RWPE2 (cell line): ENCODE results near the gene COL27A1.

Experiments
- ATAC-seq: fragments of 200-7000 bp; cut with Tn5 transposase; 3 replicates; pipeline ENCODE4 v1.9.1; 2021; ENCODE audit warnings: low read depth
- DNase-seq: peaks from one replicate; pipeline ENCODE4 v3.0.0-alpha.2; 2020; ENCODE audit warnings: low spot score
- H3K27ac ChIP-seq: fragments of 450-650 bp; 2 replicates; pipeline ENCODE4 v1.5.1; 2017; ENCODE audit warnings: mild to moderate bottlenecking; ENCODE audit not compliant: poor library complexity, severe bottlenecking
- H3K27me3 ChIP-seq: fragments of 250-450 bp; sonication (Bioruptor Pico); 2 replicates; pipeline ENCODE4 v1.5.1; 2021; ENCODE audit warnings: mild to moderate bottlenecking, moderate library complexity; ENCODE audit not compliant: insufficient read depth, poor library complexity, severe bottlenecking
- H3K36me3 ChIP-seq: fragments of 250-450 bp; sonication (Bioruptor Pico); 2 replicates; pipeline ENCODE4 v1.5.1; 2020; ENCODE audit warnings: low read depth, mild to moderate bottlenecking, moderate library complexity
- H3K4me1 ChIP-seq: fragments of 250-450 bp; sonication (Bioruptor Pico); 2 replicates; pipeline ENCODE4 v1.5.1; 2021; ENCODE audit warnings: mild to moderate bottlenecking, moderate library complexity; ENCODE audit not compliant: insufficient read depth, poor library complexity, severe bottlenecking
- H3K4me3 ChIP-seq: fragments of 250-450 bp; sonication (Bioruptor Pico); 2 replicates; pipeline ENCODE4 v1.5.1; 2021; ENCODE audit warnings: mild to moderate bottlenecking, moderate library complexity; ENCODE audit not compliant: severe bottlenecking
- H3K9me3 ChIP-seq: fragments of 250-450 bp; sonication (Bioruptor Pico); 2 replicates; pipeline ENCODE4 v1.5.1; 2021; ENCODE audit warnings: mild to moderate bottlenecking, moderate library complexity; ENCODE audit not compliant: severe bottlenecking
- TF ChIP-seq, protein P1 (sequence below): fragments of 450-650 bp; IDR thresholded peaks from one replicate; pipeline ENCODE4 v1.5.1; 2017; ENCODE audit warnings: mild to moderate bottlenecking, moderate library complexity; ENCODE audit not compliant: poor library complexity, severe bottlenecking

Gene COL27A1

GRCh38 chr9:114284316-114285060 lies 129.2 kb downstream of the COL27A1 start:
- Histone ChIP-seq H3K27me3 (no peaks in the 10 kb centered on the region), H3K27ac (no peak overlapping the region), H3K4me1 (peaks cover 38% of the 10 kb centered on the region), H3K36me3 (no peaks in the 10 kb centered on the region), H3K4me3 (no peak overlapping the region), H3K9me3 (no peaks in the 10 kb centered on the region)
- ATAC-seq (no peak), DNase-seq (peak; percentile 24)
- TF ChIP-seq, protein P1, sequence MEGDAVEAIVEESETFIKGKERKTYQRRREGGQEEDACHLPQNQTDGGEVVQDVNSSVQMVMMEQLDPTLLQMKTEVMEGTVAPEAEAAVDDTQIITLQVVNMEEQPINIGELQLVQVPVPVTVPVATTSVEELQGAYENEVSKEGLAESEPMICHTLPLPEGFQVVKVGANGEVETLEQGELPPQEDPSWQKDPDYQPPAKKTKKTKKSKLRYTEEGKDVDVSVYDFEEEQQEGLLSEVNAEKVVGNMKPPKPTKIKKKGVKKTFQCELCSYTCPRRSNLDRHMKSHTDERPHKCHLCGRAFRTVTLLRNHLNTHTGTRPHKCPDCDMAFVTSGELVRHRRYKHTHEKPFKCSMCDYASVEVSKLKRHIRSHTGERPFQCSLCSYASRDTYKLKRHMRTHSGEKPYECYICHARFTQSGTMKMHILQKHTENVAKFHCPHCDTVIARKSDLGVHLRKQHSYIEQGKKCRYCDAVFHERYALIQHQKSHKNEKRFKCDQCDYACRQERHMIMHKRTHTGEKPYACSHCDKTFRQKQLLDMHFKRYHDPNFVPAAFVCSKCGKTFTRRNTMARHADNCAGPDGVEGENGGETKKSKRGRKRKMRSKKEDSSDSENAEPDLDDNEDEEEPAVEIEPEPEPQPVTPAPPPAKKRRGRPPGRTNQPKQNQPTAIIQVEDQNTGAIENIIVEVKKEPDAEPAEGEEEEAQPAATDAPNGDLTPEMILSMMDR, result no peak

GRCh38 chr9:114285166-114285867 lies 130.0 kb downstream of the COL27A1 start:
- Histone ChIP-seq H3K4me3 (no peak overlapping the region), H3K36me3 (no peaks in the 10 kb centered on the region), H3K9me3 (no peaks in the 10 kb centered on the region), H3K27me3 (no peaks in the 10 kb centered on the region), H3K4me1 (peaks cover 34% of the 10 kb centered on the region), H3K27ac (no peak overlapping the region)
- DNase-seq (peak; percentile 79), ATAC-seq (peak; percentile 41; the same call in 2 of the 3 replicates)
- TF ChIP-seq, protein P1, result no peak

DNA sequence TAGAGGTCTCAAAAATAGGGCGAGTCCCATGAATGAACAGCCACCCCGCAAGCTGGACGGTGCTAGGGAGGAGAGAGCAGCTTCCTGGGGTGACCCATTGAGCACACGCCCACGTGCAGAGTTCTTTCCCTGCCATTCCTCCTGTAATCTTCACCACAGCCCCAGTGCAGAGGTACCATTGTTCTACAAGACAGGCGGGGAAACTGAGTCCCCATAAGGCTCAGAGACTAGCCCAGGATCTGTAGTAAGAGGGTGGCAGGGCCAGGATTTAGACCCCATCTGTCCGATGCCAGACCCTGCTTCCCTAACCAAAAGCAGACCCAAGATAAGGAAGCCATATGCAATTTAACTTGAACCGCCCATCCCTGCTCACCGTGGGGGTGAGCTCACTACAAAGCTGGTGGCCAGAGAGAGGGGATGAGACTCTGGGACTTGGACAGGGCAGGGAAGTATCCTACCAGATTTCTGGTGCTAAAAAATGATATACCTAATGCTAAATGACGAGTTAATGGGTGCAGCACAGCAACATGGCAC lies 130.9 kb downstream of the COL27A1 start:
- ATAC-seq, result no peak
- TF ChIP-seq, protein P1, result no peak
- peaks cover 34% of the 10 kb centered on the region for H3K4me1 ChIP-seq
- H3K9me3 ChIP-seq, result no peaks in the 10 kb centered on the region
- H3K27ac ChIP-seq, result no peak overlapping the region
- no peak overlapping the region for H3K4me3 ChIP-seq
- no peaks in the 10 kb centered on the region for H3K27me3 ChIP-seq
- DNase-seq, result peak; percentile 23
- H3K36me3 ChIP-seq, result 0 out of 2 replicates have a peak, but pooled peaks cover 5% of the 10 kb centered on the region

- peak overlapping the region; percentile 56 for H3K27ac ChIP-seq
- H3K4me1 ChIP-seq, result peaks cover 34% of the 10 kb centered on the region
- no peaks in the 10 kb centered on the region for H3K9me3 ChIP-seq
- no peaks in the 10 kb centered on the region for H3K27me3 ChIP-seq
- DNase-seq (peak; percentile 38), ATAC-seq (no peak)
- no peak overlapping the region for H3K4me3 ChIP-seq
- TF ChIP-seq, protein P1, result no peak
- peaks cover 9% of the 10 kb centered on the region for H3K36me3 ChIP-seq
Measured at GRCh38 chr9:114287001-114287762, 131.8 kb downstream of the COL27A1 start.
